ENCODE measurements around the gene BCAS3.

The BCAS3 gene

GRCh38 chr17:60685437-60685836, 7.8 kb downstream of the BCAS3 start:
- H2AFZ ChIP-seq (ENCODE audit: low read depth, low read length) = no peak overlapping the region
- no peak for TF ChIP-seq EZH2phosphoT487 (IDR thresholded peaks at IDR 0.05; ENCODE audit: low read depth)
- TF ChIP-seq, protein P1, sequence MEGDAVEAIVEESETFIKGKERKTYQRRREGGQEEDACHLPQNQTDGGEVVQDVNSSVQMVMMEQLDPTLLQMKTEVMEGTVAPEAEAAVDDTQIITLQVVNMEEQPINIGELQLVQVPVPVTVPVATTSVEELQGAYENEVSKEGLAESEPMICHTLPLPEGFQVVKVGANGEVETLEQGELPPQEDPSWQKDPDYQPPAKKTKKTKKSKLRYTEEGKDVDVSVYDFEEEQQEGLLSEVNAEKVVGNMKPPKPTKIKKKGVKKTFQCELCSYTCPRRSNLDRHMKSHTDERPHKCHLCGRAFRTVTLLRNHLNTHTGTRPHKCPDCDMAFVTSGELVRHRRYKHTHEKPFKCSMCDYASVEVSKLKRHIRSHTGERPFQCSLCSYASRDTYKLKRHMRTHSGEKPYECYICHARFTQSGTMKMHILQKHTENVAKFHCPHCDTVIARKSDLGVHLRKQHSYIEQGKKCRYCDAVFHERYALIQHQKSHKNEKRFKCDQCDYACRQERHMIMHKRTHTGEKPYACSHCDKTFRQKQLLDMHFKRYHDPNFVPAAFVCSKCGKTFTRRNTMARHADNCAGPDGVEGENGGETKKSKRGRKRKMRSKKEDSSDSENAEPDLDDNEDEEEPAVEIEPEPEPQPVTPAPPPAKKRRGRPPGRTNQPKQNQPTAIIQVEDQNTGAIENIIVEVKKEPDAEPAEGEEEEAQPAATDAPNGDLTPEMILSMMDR (IDR thresholded peaks at IDR 0.05; ENCODE audit: low read depth, low read length) = no peak
- no peak overlapping the region for H3K27ac ChIP-seq (ENCODE audit: low read length)
- no peaks in the 10 kb centered on the region for H3K4me1 ChIP-seq (ENCODE audit: low read length)
- no peaks in the 10 kb centered on the region for H3K9me3 ChIP-seq (ENCODE audit: insufficient read depth, low read length)
- H3K36me3 ChIP-seq (replicated peaks; ENCODE audit: low read depth, low read length) = no peaks in the 10 kb centered on the region
- no peaks in the 10 kb centered on the region for H3K27me3 ChIP-seq (ENCODE audit: low read depth, low read length)
- no peaks in the 10 kb centered on the region for H3K79me2 ChIP-seq (ENCODE audit: low read length)
- H3K4me3 ChIP-seq (ENCODE audit: low read length) = no peak overlapping the region
- no peaks in the 10 kb centered on the region for H4K20me1 ChIP-seq (ENCODE audit: insufficient read depth, low read length)
- H3K9ac ChIP-seq (ENCODE audit: low read length) = no peak overlapping the region
- no peak overlapping the region for H3K4me2 ChIP-seq (ENCODE audit: low read length)

DNA sequence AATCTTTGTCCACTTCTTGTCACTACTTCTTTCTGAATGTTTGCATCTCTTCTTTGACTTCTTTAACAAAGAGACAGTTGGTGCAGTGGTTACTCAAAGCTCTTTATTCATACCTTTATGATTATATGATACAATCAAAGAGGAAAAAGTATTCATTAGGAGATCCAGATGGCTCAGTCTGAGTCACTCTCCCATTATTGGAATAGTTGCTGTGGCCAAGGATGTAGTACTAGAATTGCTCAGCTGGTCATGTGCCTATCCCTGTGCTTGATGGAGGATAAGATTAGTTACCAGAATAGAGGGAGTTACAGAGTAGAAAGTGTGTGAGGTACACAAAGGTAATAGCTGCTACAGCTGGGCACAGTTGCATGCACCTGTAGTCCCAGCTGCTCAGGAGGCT, 18.3 kb downstream of the BCAS3 start:
- Histone ChIP-seq H2AFZ (ENCODE audit: low read depth, low read length) (no peak overlapping the region), H3K4me1 (ENCODE audit: low read length) (no peaks in the 10 kb centered on the region), H3K27ac (ENCODE audit: low read length) (no peak overlapping the region), H3K36me3 (replicated peaks; ENCODE audit: low read depth, low read length) (no peaks in the 10 kb centered on the region), H3K9ac (ENCODE audit: low read length) (no peak overlapping the region), H3K4me3 (ENCODE audit: low read length) (no peak overlapping the region), H4K20me1 (ENCODE audit: insufficient read depth, low read length) (no peaks in the 10 kb centered on the region), H3K79me2 (ENCODE audit: low read length) (no peaks in the 10 kb centered on the region), H3K4me2 (ENCODE audit: low read length) (no peak overlapping the region), H3K9me3 (ENCODE audit: insufficient read depth, low read length) (no peaks in the 10 kb centered on the region), H3K27me3 (ENCODE audit: low read depth, low read length) (no peaks in the 10 kb centered on the region)
- TF ChIP-seq EZH2phosphoT487 (IDR thresholded peaks at IDR 0.05; ENCODE audit: low read depth) = no peak
- TF ChIP-seq, protein P1 (IDR thresholded peaks at IDR 0.05; ENCODE audit: low read depth, low read length) = no peak

DNA sequence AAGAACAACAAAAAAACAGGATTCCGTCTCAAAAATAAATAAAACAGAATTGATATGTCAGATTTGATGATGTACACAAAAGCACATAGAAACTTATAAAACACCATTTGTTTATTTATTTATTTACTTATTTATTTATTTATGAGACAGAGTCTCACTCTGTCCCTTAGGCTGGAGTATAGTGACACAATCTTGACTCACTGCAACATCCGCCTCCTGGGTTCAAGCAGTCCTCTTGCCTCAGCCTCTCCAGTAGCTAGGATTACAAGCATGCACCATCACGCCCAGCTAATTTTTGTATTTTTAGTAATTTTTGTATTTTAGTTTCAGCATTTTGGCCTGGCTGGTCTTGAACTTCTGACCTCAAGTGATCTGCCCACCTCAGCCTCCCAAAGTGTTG, 21.4 kb downstream of the BCAS3 start:
- H3K27ac ChIP-seq (ENCODE audit: low read length) = no peak overlapping the region
- no peak overlapping the region for H3K4me2 ChIP-seq (ENCODE audit: low read length)
- no peaks in the 10 kb centered on the region for H3K36me3 ChIP-seq (replicated peaks; ENCODE audit: low read depth, low read length)
- no peak overlapping the region for H3K4me3 ChIP-seq (ENCODE audit: low read length)
- no peaks in the 10 kb centered on the region for H3K9me3 ChIP-seq (ENCODE audit: insufficient read depth, low read length)
- no peak overlapping the region for H2AFZ ChIP-seq (ENCODE audit: low read depth, low read length)
- no peaks in the 10 kb centered on the region for H3K4me1 ChIP-seq (ENCODE audit: low read length)
- TF ChIP-seq, protein P1 (IDR thresholded peaks at IDR 0.05; ENCODE audit: low read depth, low read length) = no peak
- no peak for TF ChIP-seq EZH2phosphoT487 (IDR thresholded peaks at IDR 0.05; ENCODE audit: low read depth)
- H3K79me2 ChIP-seq (ENCODE audit: low read length) = no peaks in the 10 kb centered on the region
- no peaks in the 10 kb centered on the region for H4K20me1 ChIP-seq (ENCODE audit: insufficient read depth, low read length)
- no peaks in the 10 kb centered on the region for H3K27me3 ChIP-seq (ENCODE audit: low read depth, low read length)
- no peak overlapping the region for H3K9ac ChIP-seq (ENCODE audit: low read length)

GRCh38 chr17:60704170-60704569, 26.5 kb downstream of the BCAS3 start:
- H3K27me3 ChIP-seq (ENCODE audit: low read depth, low read length) = no peaks in the 10 kb centered on the region
- no peaks in the 10 kb centered on the region for H3K79me2 ChIP-seq (ENCODE audit: low read length)
- TF ChIP-seq, protein P1 (IDR thresholded peaks at IDR 0.05; ENCODE audit: low read depth, low read length) = no peak
- no peak for TF ChIP-seq EZH2phosphoT487 (IDR thresholded peaks at IDR 0.05; ENCODE audit: low read depth)
- H3K9ac ChIP-seq (ENCODE audit: low read length) = no peak overlapping the region
- no peaks in the 10 kb centered on the region for H3K4me1 ChIP-seq (ENCODE audit: low read length)
- H2AFZ ChIP-seq (ENCODE audit: low read depth, low read length) = no peak overlapping the region
- H3K4me2 ChIP-seq (ENCODE audit: low read length) = no peak overlapping the region
- H3K4me3 ChIP-seq (ENCODE audit: low read length) = no peak overlapping the region
- no peak overlapping the region for H3K27ac ChIP-seq (ENCODE audit: low read length)
- no peaks in the 10 kb centered on the region for H4K20me1 ChIP-seq (ENCODE audit: insufficient read depth, low read length)
- no peaks in the 10 kb centered on the region for H3K9me3 ChIP-seq (ENCODE audit: insufficient read depth, low read length)
- H3K36me3 ChIP-seq (replicated peaks; ENCODE audit: low read depth, low read length) = no peaks in the 10 kb centered on the region

Data from OCI-LY3 (cell line).